CD4-positive, alpha-beta memory T cell (primary cell): ENCODE results near the gene ZNF41. TPM values are rescaled to one million over a fixed set of nuclear protein-coding genes. Genes with fewer than 3 reads are reported as not detected.

Source experiments
- CTCF ChIA-PET: fragments of 350-600 bp; sonication (Branson Sonifier 250); formaldehyde crosslinking; loops from one replicate; lab custom pipeline; 2021; ENCODE audit warnings: inconsistent platforms; ENCODE audit not compliant: partially characterized antibody; lab: Charles Lee
- POLR2A ChIA-PET: fragments of 350-600 bp; sonication (Branson Sonifier 250); formaldehyde crosslinking; loops from one replicate; lab custom pipeline; 2021; ENCODE audit not compliant: partially characterized antibody; lab: Charles Lee
- DNase-seq, 5 donors: peaks; one replicate each; pipeline versions ENCODE4 v3.0.0 to v3.0.0-alpha.2; 2020 to 2022; ENCODE audit warnings: mixed read lengths in 1 of 5
- H3K27ac ChIP-seq: one replicate; pipeline ENCODE4 v1.7.0; 2013; ENCODE audit warnings: low read depth, low read length
- H3K27me3 ChIP-seq: 2 replicates; pipeline ENCODE4 v1.7.0; 2013; ENCODE audit warnings: mild to moderate bottlenecking, low read length, moderate library complexity; ENCODE audit not compliant: insufficient read depth
- H3K36me3 ChIP-seq: 2 replicates; pipeline ENCODE4 v1.7.0; 2013; ENCODE audit warnings: mild to moderate bottlenecking, low read length, moderate library complexity; ENCODE audit not compliant: insufficient read depth
- H3K4me1 ChIP-seq: 2 replicates; pipeline ENCODE4 v1.7.0; 2013; ENCODE audit warnings: mild to moderate bottlenecking, low read length, moderate library complexity; ENCODE audit not compliant: insufficient read depth
- H3K4me3 ChIP-seq, 2 donors: one replicate each; pipeline ENCODE4 v1.7.0; 2013; ENCODE audit warnings: low read length in 2 of 2, mild to moderate bottlenecking in 1 of 2
- H3K9me3 ChIP-seq, 2 donors: one replicate each; pipeline ENCODE4 v1.7.0; 2013; ENCODE audit warnings: low read length in 2 of 2, control low read depth in 1 of 2; ENCODE audit not compliant: control insufficient read depth in 1 of 2
- H3K27ac Mint-ChIP-seq, 7 donors: one replicate each; pipeline ENCODE4 v1.8.0; 2020 to 2021; ENCODE audit warnings: mixed read lengths in 7 of 7, mild to moderate bottlenecking in 6 of 7, inconsistent platforms in 3 of 7, moderate library complexity in 3 of 7
- H3K27me3 Mint-ChIP-seq, 2 donors: one replicate each; pipeline ENCODE4 v1.8.0; 2020 to 2021; ENCODE audit warnings: mixed read lengths in 2 of 2
- H3K36me3 Mint-ChIP-seq, 2 donors: one replicate each; pipeline ENCODE4 v1.8.0; 2020 to 2021; ENCODE audit warnings: mixed read lengths in 2 of 2, inconsistent platforms in 1 of 2, mild to moderate bottlenecking in 1 of 2
- H3K4me1 Mint-ChIP-seq, 4 donors: one replicate each; pipeline ENCODE4 v1.8.0; 2020 to 2021; ENCODE audit warnings: mixed read lengths in 4 of 4, mild to moderate bottlenecking in 1 of 4
- H3K4me3 Mint-ChIP-seq, 8 donors: one replicate each; pipeline ENCODE4 v1.8.0; 2020 to 2021; ENCODE audit warnings: mixed read lengths in 8 of 8, mild to moderate bottlenecking in 7 of 8, moderate library complexity in 6 of 8, inconsistent platforms in 3 of 8
- H3K9me3 Mint-ChIP-seq, 8 donors: one replicate each; pipeline ENCODE4 v1.8.0; 2020 to 2021; ENCODE audit warnings: mixed read lengths in 8 of 8, mild to moderate bottlenecking in 5 of 8, inconsistent platforms in 3 of 8, moderate library complexity in 1 of 8
- intact Hi-C: fragments of 100-400 bp; cut with micrococcal nuclease; formaldehyde crosslinking; loops from one replicate; pipeline ENCODE4 v1.15.1; 2023
- polyA plus RNA-seq, 2 donors: library from polyadenylated mRNA; unstranded; fragments of 300-500 nt; fragmentation: Illumina TruSeq; gene quantifications; one replicate each; pipeline ENCODE4 v1.2.3, GENCODE V29; 2021
- total RNA-seq, 2 experiments: library from RNA; stranded (reverse); gene quantifications; one replicate each; pipeline ENCODE4 v1.2.3, GENCODE V29; 2021

Gene ZNF41
- total and polyA plus RNA-seq, 4 experiments from 2014 or later = 4.7 to 16.1 (median 12.4) TPM

DNA sequence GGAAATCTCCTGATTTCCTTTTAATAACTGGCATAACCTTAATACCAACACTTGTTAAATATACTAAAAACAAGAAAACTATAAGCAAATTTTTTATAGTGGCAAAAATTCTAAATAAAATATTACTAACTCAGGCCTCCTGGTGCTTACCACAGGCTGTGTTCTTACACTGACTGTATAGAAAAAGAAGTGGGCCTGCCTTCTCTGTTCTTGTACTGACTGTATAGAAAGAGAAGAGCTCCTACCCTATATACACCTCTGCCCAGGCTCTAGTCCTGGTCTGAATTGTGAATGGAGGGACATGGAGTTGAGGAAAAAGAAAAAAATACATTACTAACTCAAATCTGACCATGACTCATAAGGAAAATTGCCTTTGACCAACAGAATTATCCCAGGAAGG lies 7.5 kb downstream of the ZNF41 start:
- CTCF ChIA-PET = no interaction called here
- H3K27me3 ChIP-seq = no peaks in the 10 kb centered on the region
- intact Hi-C loops = no loop called here
- H3K4me1 ChIP-seq = no peaks in the 10 kb centered on the region
- POLR2A ChIA-PET = no interaction called here
- Mint-ChIP-seq H3K4me3 (no peak overlapping the region), H3K36me3 (peaks cover 0 to 11% of the 10 kb centered on the region in 2 donors), H3K4me1 (peaks cover 11 to 26% (median 17%) of the 10 kb centered on the region in 4 donors), H3K27ac (no peak overlapping the region), H3K27me3 (no peaks in the 10 kb centered on the region), H3K9me3 (no peaks in the 10 kb centered on the region)
- H3K27ac ChIP-seq = no peak overlapping the region
- H3K9me3 ChIP-seq = no peaks in the 10 kb centered on the region
- no peak for DNase-seq
- H3K36me3 ChIP-seq = no peaks in the 10 kb centered on the region
- H3K4me3 ChIP-seq = no peak overlapping the region

DNA sequence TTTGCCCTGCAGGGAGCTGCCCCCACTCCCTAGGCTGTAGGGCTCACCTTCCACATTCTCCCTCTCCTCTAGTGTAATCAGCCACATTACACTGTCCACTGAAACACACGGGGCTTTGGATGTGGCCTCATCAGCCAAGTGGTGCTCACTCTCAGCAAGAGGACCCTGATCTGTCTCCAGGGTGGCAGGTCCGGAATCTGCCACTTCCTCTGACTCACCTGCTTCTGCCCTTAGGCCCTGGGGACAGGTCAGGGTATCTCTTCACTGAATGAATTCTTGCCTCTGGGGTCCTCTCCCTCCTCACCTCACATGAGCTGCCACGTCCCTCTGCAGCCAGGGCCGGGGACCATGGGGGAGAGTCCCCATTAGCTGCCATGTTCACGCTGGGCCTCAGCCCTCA lies 15.9 kb downstream of the ZNF41 start:
- Mint-ChIP-seq H3K4me3 (no peak overlapping the region), H3K4me1 (peaks cover 3 to 11% (median 8%) of the 10 kb centered on the region in 4 donors), H3K27ac (no peak overlapping the region), H3K36me3 (peaks cover 23 to 35% of the 10 kb centered on the region in 2 donors), H3K27me3 (no peaks in the 10 kb centered on the region), H3K9me3 (peaks cover 0 to 6% (median 2%) of the 10 kb centered on the region in 8 donors)
- ChIA-PET POLR2A (no interaction called here), CTCF (no interaction called here)
- Histone ChIP-seq H3K36me3 (peaks cover 8% of the 10 kb centered on the region), H3K27ac (no peak overlapping the region), H3K9me3 (no peaks in the 10 kb centered on the region), H3K4me3 (no peak overlapping the region), H3K27me3 (no peaks in the 10 kb centered on the region), H3K4me1 (no peaks in the 10 kb centered on the region)
- DNase-seq = no peak
- intact Hi-C loops = no loop called here

GRCh38 chrX:47460561-47460960 lies 22.5 kb downstream of the ZNF41 start:
- Histone ChIP-seq H3K9me3 (no peaks in the 10 kb centered on the region), H3K27ac (no peak overlapping the region), H3K4me1 (no peaks in the 10 kb centered on the region), H3K36me3 (no peaks in the 10 kb centered on the region), H3K4me3 (no peak overlapping the region), H3K27me3 (no peaks in the 10 kb centered on the region)
- ChIA-PET CTCF (no interaction called here), POLR2A (no interaction called here)
- peaks cover 38 to 53% of the 10 kb centered on the region in 2 donors for H3K36me3 Mint-ChIP-seq
- peaks cover 0 to 6% (median 2%) of the 10 kb centered on the region in 4 donors for H3K4me1 Mint-ChIP-seq
- DNase-seq = no peak
- H3K4me3 Mint-ChIP-seq = no peak overlapping the region
- no peaks in the 10 kb centered on the region for H3K27me3 Mint-ChIP-seq
- no peak overlapping the region for H3K27ac Mint-ChIP-seq
- H3K9me3 Mint-ChIP-seq = peaks cover 0 to 12% (median 3%) of the 10 kb centered on the region in 8 donors
- intact Hi-C loops = no loop called here

DNA sequence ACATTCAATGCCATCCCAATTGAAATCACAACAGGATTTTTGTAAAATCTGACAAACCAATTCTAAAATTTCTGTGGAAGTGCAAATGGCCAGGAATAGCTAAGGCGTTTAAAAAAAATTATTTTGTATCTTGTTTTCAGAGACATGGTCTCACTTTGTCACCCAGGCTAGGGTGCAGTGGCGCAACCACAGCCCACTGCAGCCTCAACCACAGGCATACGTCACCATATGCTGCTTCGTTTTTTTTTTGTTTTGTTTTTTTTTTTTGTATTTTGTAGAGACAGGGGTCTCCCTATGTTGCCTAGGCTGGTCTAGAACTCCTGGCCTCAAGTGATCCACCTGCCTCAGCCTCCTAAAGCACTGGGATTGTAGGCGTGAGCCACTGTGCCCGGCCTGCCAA lies 24.5 kb downstream of the ZNF41 start:
- DNase-seq = no peak
- H3K9me3 Mint-ChIP-seq = peaks cover 0 to 12% (median 2%) of the 10 kb centered on the region in 8 donors
- no peak overlapping the region for H3K27ac Mint-ChIP-seq
- H3K27me3 Mint-ChIP-seq = no peaks in the 10 kb centered on the region
- peaks cover 45 to 56% of the 10 kb centered on the region in 2 donors for H3K36me3 Mint-ChIP-seq
- Histone ChIP-seq H3K9me3 (no peaks in the 10 kb centered on the region), H3K36me3 (peaks cover 1% of the 10 kb centered on the region), H3K27me3 (no peaks in the 10 kb centered on the region), H3K4me3 (no peak overlapping the region), H3K27ac (no peak overlapping the region), H3K4me1 (no peaks in the 10 kb centered on the region)
- ChIA-PET POLR2A (no interaction called here), CTCF (no interaction called here)
- H3K4me1 Mint-ChIP-seq = peaks cover 0 to 3% (median under 1%) of the 10 kb centered on the region in 4 donors
- no peak overlapping the region for H3K4me3 Mint-ChIP-seq
- intact Hi-C loops = no loop called here

GRCh38 chrX:47456080-47456479 lies 26.9 kb downstream of the ZNF41 start:
- Mint-ChIP-seq H3K4me1 (peaks cover 0 to 3% (median 0%) of the 10 kb centered on the region in 4 donors), H3K27me3 (no peaks in the 10 kb centered on the region), H3K27ac (no peak overlapping the region), H3K36me3 (peaks cover 57 to 63% of the 10 kb centered on the region in 2 donors), H3K4me3 (no peak overlapping the region), H3K9me3 (peaks cover 0 to 16% (median 10%) of the 10 kb centered on the region in 8 donors)
- intact Hi-C loops = no loop called here
- Histone ChIP-seq H3K4me3 (no peak overlapping the region), H3K9me3 (no peaks in the 10 kb centered on the region), H3K4me1 (no peaks in the 10 kb centered on the region), H3K27me3 (no peaks in the 10 kb centered on the region), H3K36me3 (peaks cover 8% of the 10 kb centered on the region), H3K27ac (no peak overlapping the region)
- no peak for DNase-seq
- POLR2A ChIA-PET = no interaction called here
- CTCF ChIA-PET = interaction anchor here (1.0 kb wide), 1 partner anchor 67 kb away, joined by 3 read pairs; no protein-coding TSS in a partner anchor

DNA sequence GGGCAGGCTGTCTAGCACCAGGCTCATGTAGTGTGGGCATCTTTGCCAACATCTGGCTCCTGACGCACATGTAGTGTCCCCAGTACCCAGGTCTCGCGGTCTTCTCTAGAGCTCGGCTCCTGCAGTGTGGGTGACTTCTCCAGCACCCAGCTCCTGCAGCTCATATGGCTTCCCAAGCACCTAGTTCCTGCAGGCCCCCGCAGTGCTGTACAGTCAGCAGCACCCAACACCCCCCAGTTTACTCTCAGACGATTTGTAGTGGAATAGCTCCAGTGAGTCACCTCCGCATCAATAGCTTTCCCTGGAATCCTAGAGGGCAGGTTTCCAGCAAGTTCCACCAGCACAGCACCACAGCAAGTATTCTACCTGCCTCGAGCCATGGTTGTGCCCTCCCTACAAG lies 30.9 kb downstream of the ZNF41 start:
- no peak overlapping the region for H3K27ac ChIP-seq
- ChIA-PET CTCF (no interaction called here), POLR2A (no interaction called here)
- peaks cover 0 to 23% of the 10 kb centered on the region in 2 donors for H3K9me3 ChIP-seq
- H3K4me3 ChIP-seq = no peak overlapping the region
- H3K27me3 ChIP-seq = no peaks in the 10 kb centered on the region
- Mint-ChIP-seq H3K4me3 (no peak overlapping the region), H3K9me3 (peaks cover 0 to 41% (median 40%) of the 10 kb centered on the region in 8 donors), H3K27ac (no peak overlapping the region), H3K4me1 (no peaks in the 10 kb centered on the region), H3K27me3 (no peaks in the 10 kb centered on the region), H3K36me3 (peaks cover 68 to 79% of the 10 kb centered on the region in 2 donors)
- H3K36me3 ChIP-seq = peaks cover 26% of the 10 kb centered on the region
- no peaks in the 10 kb centered on the region for H3K4me1 ChIP-seq
- intact Hi-C loops = no loop called here
- DNase-seq = no peak

- intact Hi-C loops = no loop called here
- H3K36me3 Mint-ChIP-seq = peaks cover 46 to 52% of the 10 kb centered on the region in 2 donors
- H3K9me3 Mint-ChIP-seq = peaks cover 0 to 64% (median 54%) of the 10 kb centered on the region in 8 donors
- POLR2A ChIA-PET = no interaction called here
- Histone ChIP-seq H3K4me1 (no peaks in the 10 kb centered on the region), H3K9me3 (peaks cover 0 to 25% of the 10 kb centered on the region in 2 donors), H3K36me3 (peaks cover 22% of the 10 kb centered on the region), H3K4me3 (no peak overlapping the region), H3K27ac (no peak overlapping the region), H3K27me3 (no peaks in the 10 kb centered on the region)
- H3K4me3 Mint-ChIP-seq = no peak overlapping the region
- no peaks in the 10 kb centered on the region for H3K4me1 Mint-ChIP-seq
- no peaks in the 10 kb centered on the region for H3K27me3 Mint-ChIP-seq
- CTCF ChIA-PET = no interaction called here
- no peak for DNase-seq
- H3K27ac Mint-ChIP-seq = no peak overlapping the region
These were observed 34.7 kb downstream of the ZNF41 start for GRCh38 chrX:47448165-47448806.
